Embryonic facial prominence (tissue), 1 donor: ENCODE results near the gene DOLK.

Experiments
- DNase-seq: peaks from one replicate; pipeline ENCODE4 v3.0.0-alpha.2; 2016; ENCODE audit errors: extremely low spot score

Gene DOLK

DNA sequence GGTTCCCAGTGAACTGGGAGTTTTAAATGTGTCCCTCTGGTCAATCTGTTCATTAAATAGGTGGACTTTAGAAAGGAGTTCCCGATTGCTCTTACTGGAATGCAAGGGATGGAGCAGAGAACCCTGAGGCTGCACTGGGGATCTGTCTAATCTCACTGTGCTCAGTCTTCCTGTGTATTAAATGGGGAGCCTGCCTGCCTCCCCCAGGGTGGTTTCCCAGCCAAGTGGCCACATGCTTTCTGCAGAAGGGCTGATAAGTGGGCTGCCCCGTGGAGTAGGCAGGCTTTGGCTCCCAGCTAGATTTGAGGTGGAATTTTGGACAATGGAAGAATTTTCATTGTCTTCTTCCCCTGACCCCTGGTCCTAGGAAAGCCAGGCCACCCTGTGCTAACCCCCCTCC lies 40.7 kb downstream of the DOLK start:
- DNase-seq: no peak

- no peak for DNase-seq
These were observed 41.4 kb downstream of the DOLK start for GRCh38 chr9:128905964-128906363.

DNA sequence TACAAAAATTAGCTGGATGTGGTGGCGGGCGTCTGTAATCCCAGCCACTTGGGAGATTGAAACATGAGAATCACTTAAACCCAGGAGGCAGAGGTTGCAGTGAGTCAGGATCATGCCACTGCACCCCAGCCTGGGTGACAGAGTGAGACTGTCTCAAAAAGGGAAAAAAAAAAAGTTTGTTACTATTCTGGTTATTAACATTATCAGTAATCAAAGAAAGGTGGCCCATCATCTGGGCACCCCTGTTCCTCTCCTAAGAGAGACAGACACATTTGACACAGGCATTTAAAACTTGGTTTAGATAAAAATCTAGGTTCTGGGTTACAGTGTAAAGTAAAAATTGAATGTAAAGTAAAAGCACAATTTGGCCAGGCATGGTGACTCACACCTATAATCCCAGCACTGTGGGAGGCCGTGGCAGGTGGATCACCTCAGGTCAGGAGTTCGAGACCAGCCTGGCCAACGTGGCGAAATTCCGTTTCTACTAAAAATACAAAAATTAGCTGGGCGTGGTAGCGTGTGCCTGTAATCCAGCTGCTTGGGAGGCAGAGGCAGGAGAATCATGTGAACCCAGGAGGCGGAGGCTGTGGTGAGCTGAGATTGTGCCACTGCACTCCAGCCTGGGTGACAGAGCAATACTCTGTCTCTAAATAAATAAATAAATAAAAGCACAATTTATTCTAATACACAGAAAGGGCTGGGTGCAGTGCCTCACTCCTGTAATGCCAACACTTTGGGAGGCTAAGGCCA lies 43.4 kb downstream of the DOLK start:
- no peak for DNase-seq

- DNase-seq: no peak
These were observed 44.3 kb downstream of the DOLK start for GRCh38 chr9:128903079-128903461.

DNA sequence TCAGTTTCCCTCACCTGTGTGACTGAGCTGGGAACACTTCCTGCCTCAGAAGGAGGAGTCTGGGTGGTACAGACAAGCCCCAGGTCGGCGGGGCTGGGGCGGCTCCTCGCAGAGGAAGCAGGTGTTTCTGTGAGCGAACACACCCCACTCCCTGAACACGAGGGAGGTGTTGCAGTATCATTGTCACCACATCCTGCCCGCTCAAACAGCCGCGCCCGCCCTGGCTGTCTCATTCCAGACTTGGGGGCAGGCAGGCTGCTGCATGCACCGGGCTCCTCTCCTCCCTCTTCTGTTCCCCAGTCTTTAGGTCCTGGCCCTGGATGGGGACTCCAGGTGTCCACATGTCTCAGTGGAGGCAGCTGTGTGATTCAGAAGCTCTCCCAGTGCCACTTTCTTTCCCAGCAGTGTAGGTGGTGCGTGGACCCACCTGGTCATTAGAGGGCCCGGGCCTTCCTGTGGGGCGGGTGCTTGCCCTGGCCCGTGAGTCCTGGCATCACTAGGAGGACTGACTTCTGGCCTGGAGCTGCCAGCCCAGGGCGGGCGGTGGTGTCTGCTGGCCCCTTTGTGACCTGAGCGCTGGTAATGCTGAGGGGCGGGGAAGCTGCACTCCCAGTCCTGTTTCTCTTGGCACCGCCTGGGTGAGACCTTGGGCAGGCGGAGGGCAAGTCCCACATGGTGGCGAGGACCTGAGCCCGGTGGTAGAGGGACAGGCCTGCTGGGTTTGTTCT lies 44.9 kb downstream of the DOLK start:
- DNase-seq: no peak

DNA sequence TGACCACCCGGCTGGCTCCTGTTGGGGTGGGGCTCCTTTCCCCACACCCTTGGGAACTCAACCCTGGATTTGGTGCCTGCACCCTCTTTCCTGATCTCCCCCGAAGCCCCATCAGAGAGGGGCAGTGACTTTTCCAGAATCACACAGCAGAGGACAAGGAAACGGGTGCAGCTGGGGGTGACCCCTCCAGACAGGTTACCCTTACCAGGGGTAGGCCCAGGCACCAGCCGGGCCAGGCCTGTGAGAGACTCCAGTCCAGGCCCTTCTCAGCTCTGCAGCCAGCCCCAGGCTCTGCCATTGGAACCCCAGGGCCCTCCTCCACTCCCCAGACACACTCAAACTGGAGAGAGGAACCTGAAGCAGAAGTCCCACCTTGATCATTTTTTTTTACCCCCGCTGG lies 45.6 kb downstream of the DOLK start:
- DNase-seq: no peak

DNA sequence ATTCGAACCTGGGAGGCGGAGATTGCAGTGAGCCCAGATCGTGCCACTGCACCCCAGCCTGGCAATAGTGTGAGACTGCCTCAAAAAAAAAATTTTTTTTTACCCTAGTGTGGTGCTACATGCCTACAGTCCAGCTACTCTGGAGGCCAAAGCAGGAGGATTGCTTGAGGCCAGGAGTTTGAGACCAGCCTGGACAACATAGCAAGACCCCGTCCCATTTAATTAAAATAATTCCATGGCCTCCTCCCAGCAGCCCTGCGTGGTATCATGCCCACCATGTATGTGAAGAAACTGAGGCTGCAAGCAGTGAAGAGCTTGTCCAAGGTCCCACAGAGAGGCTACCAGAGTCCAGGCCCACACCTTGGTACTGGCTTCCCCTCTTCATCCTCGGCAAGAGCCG lies 46.0 kb downstream of the DOLK start:
- no peak for DNase-seq

DNA sequence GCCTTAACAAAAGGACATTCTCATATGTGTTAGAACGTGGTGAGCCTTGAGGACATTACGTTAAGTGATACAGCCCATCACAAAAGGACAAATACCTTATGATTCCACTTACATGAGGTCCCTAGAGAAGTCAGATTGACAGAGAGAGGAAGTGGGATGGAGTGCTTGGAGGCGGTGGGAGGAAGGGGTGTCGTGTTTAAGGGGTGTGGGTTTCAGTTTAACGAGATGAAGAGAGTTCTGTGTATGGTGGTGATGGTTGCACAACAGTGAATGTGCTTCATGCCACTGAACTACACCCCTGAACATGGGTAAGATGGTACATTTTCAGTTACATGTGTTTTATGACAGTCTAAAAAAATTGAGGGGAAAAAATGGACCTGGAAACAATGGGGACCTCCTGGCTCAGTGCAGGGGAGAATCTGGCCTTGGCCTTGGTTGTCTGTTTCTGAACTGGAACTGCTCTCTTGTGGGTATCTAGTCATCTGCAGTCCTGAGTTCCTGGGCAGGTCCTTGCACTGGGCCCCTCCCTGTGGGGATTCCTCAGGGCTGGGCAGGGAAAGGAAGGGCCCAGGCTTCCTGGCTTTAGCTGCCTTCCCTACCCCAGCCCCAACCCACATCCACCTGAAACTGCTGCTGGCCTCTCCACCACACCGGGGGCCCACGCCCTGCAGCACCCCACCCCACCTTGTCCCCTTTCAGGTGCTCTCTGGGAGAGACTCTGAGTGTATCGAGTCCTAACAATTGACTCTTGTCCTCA lies 47.7 kb downstream of the DOLK start:
- DNase-seq: no peak

GRCh38 chr9:128898845-128899565 lies 48.4 kb downstream of the DOLK start:
- no peak for DNase-seq

DNA sequence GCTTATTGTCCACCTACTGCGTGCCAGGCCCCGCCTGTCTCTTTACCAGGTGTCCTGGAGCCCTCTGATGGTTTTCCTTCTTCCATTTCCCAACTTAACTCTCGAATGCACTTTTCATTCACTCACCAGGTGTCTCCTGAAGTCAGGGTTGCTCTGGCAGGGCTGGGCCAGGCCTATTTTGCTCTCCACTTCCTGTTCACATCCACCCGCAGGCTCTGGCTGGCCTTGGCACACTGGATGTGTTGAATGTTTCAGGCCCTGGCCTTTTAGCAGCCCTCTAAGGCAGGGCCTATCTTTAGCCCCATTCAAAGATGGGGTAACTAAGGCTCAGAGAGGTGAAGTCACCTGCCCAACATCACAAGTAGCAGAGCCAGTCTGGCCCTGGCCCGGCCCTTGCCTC lies 49.0 kb downstream of the DOLK start:
- DNase-seq: no peak

GRCh38 chr9:128895556-128895955 lies 51.8 kb downstream of the DOLK start:
- no peak for DNase-seq
